ENCODE results near the gene SORCS2. TPM values are rescaled to one million over a fixed set of nuclear protein-coding genes. Genes with fewer than 3 reads are reported as not detected.
A peak's percentile ranks its signal among the peaks of the same experiment; 100 is the strongest.

The SORCS2 gene
- total RNA-seq, 1 donor from 2014 or later, result 7.2 TPM

DNA sequence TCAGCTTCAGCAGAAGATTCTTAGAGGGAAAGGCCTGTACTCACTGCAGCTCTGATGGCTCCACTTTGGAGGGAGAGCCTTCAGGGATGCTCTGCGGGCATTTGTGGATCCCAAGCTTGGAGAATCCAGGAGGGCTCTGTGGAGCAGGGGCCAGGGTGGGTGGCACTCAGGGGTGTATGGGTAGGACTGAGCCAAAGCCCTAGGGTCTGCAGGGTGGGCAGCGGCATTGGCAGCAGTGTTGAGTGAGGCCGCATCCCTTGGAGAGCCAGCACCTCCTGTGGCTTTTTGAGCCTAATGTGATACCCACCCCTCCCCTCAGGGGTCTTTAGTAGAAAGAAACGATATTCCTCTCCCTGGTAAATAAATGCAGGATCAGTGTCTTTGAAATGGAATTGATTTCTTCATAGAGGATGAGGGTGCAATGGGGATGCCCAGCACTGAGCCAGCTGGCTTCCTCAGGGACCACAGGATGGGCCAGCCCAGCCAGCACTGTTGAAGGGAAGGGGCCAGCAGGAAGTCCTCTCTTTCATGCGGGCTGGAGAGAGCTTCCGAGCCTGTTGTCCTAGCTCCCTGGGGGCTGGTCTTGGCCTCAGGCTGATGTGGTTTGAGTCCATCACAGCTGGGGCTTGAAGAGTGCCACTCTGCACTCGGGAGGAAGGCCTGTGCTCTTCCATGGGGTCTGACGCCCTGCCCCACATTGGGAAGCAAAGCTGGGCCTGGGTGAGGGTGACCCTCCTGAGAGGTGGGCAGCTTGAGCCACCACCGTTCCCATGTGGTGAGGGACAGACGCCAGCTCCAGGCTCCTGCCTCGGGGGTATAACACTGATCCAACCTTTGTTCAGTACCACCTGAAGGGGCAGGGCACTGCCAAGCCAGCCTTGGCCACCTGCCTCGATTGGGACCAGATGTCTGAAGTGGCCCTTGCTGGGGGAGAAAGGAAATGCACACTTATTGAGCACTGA, 192.9 kb downstream of the SORCS2 start:
- H3K27me3 ChIP-seq, result no peaks in the 10 kb centered on the region
- no peaks in the 10 kb centered on the region for H3K4me1 ChIP-seq
- no peak for ATAC-seq
- no peaks in the 10 kb centered on the region for H3K36me3 ChIP-seq
- no peaks in the 10 kb centered on the region for H3K9me3 ChIP-seq
- TF ChIP-seq, protein P1, sequence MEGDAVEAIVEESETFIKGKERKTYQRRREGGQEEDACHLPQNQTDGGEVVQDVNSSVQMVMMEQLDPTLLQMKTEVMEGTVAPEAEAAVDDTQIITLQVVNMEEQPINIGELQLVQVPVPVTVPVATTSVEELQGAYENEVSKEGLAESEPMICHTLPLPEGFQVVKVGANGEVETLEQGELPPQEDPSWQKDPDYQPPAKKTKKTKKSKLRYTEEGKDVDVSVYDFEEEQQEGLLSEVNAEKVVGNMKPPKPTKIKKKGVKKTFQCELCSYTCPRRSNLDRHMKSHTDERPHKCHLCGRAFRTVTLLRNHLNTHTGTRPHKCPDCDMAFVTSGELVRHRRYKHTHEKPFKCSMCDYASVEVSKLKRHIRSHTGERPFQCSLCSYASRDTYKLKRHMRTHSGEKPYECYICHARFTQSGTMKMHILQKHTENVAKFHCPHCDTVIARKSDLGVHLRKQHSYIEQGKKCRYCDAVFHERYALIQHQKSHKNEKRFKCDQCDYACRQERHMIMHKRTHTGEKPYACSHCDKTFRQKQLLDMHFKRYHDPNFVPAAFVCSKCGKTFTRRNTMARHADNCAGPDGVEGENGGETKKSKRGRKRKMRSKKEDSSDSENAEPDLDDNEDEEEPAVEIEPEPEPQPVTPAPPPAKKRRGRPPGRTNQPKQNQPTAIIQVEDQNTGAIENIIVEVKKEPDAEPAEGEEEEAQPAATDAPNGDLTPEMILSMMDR (IDR thresholded peaks at IDR 0.05), result no peak
- H3K4me3 ChIP-seq, result no peak overlapping the region
- no peak overlapping the region for H3K27ac ChIP-seq
- intact Hi-C loops (cut with DNase I), result no loop called here
- peak; percentile 37 for DNase-seq

DNA sequence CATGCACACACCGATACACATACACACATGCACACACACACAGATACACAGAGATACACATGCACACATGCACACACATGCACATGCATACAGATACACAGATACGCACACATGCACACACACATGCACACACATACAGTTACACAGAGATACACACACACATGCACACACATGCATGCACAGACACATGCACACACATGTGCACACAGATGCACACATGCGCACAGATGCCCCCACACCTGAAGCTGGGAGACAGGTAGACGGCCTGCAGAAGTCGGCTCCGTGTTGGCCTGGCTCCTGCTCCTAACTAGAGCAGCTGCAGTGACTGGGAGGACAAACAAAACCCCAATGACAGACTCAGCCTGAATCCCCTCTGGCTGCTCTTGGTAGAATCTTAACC, 195.6 kb downstream of the SORCS2 start:
- ATAC-seq (no peak), DNase-seq (no peak)
- Histone ChIP-seq H3K36me3 (no peaks in the 10 kb centered on the region), H3K4me1 (no peaks in the 10 kb centered on the region), H3K4me3 (no peak overlapping the region), H3K9me3 (no peaks in the 10 kb centered on the region), H3K27ac (no peak overlapping the region), H3K27me3 (no peaks in the 10 kb centered on the region)
- TF ChIP-seq, protein P1 (IDR thresholded peaks at IDR 0.05), result no peak
- intact Hi-C loops (cut with DNase I), result no loop called here

DNA sequence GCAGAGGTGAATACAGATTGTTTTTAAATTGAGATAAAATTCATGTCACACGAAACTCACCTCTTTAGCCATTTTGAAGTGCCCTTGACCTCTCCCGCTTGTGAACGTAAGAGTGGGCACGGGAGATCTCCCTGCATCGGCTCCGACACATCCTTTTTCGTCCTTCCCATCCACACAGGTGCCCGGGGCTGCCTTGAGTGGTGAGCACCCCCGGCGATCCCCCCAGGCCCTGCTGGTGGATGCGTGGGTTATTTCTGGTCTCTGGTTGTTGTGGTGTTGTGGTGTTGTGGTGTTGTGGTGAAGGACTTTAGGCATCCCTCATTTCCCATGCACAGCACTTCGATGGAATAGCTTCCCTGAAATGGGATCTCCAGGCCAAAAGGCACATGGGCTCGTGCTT, 196.3 kb downstream of the SORCS2 start:
- H3K36me3 ChIP-seq, result no peaks in the 10 kb centered on the region
- H3K27me3 ChIP-seq, result no peaks in the 10 kb centered on the region
- ATAC-seq (no peak), DNase-seq (no peak)
- H3K9me3 ChIP-seq, result no peaks in the 10 kb centered on the region
- no peaks in the 10 kb centered on the region for H3K4me1 ChIP-seq
- intact Hi-C loops (cut with DNase I), result no loop called here
- TF ChIP-seq, protein P1 (IDR thresholded peaks at IDR 0.05), result no peak
- no peak overlapping the region for H3K27ac ChIP-seq
- no peak overlapping the region for H3K4me3 ChIP-seq

DNA sequence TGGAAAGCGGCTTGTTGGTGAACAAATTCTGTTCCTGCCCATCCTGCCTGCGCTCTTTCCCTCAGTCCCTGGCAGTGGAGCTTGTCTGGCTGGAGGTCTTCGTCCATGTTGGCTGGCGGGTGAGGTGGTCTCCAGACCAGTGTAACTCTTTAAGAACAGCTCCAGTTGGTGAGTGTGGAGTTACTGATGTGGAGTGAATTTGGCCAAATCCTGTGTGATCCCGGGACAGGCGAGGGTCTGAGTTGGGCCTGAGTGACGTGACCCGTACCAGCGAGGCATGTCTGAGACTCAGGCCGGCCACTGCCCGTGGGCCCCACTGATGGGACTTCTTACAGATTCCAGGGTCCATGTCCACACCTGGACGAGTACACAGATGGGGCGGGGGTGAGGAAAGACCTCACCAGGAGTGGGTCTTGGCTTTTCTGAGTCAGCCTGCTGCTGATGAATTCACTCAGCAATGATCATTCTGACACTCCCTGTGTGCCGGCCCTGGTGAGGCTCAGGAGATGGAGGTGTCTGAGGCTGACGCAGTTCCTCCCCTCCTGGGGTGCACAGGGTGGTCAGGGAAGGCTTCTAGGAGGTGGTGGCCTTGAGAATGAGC, 196.9 kb downstream of the SORCS2 start:
- intact Hi-C loops (cut with DNase I), result no loop called here
- no peaks in the 10 kb centered on the region for H3K9me3 ChIP-seq
- TF ChIP-seq, protein P1 (IDR thresholded peaks at IDR 0.05), result no peak
- no peaks in the 10 kb centered on the region for H3K27me3 ChIP-seq
- no peak overlapping the region for H3K27ac ChIP-seq
- no peak for ATAC-seq
- DNase-seq, result no peak
- no peak overlapping the region for H3K4me3 ChIP-seq
- no peaks in the 10 kb centered on the region for H3K4me1 ChIP-seq
- no peaks in the 10 kb centered on the region for H3K36me3 ChIP-seq

DNA sequence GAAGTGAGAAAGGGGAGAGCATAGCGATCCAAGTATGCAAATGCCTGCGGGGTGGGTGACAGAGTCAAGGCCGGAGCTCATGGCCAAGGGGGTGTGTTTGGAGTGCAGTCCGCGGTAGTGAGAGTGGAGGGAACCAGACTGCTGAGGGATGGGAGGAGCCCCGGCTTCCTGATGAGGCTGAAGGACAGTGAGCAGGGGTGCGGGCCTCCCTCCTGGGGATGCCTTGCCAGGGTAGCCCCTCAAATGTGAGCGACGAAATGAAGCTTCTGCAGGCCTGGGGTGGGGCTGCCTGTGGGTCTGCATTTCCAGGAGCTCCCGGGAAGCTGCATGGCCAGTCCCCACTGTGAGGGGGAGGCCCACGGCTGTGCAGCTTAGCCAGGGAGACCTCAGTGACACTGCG, 197.4 kb downstream of the SORCS2 start:
- Histone ChIP-seq H3K4me3 (no peak overlapping the region), H3K9me3 (no peaks in the 10 kb centered on the region), H3K4me1 (no peaks in the 10 kb centered on the region), H3K36me3 (no peaks in the 10 kb centered on the region), H3K27ac (no peak overlapping the region), H3K27me3 (no peaks in the 10 kb centered on the region)
- TF ChIP-seq, protein P1 (IDR thresholded peaks at IDR 0.05), result no peak
- ATAC-seq (no peak), DNase-seq (no peak)
- intact Hi-C loops (cut with DNase I), result no loop called here
